HEK293T (cell line): Measurements from ENCODE around the gene CCDC148.

ENCODE experiments used
- CTCF ChIA-PET: fragments of 350-600 bp; formaldehyde crosslinking; extraction: SDS; loops from one replicate; lab custom pipeline; 2021; ENCODE audit warnings: antibody characterized with exemption, inconsistent platforms; lab: Yijun Ruan, JAX
- POLR2A ChIA-PET: fragments of 350-600 bp; formaldehyde crosslinking; extraction: SDS; loops from one replicate; lab custom pipeline; 2020; ENCODE audit warnings: antibody characterized with exemption, inconsistent platforms; lab: Yijun Ruan, JAX
- DNase-seq: peaks from one replicate; pipeline ENCODE4 v3.0.0; 2012; ENCODE audit warnings: mixed read lengths; ENCODE audit errors: extremely low spot score
- ARNT ChIP-seq: fragments of 450-650 bp; IDR thresholded peaks from 2 replicates; pipeline ENCODE4 v1.6.1; 2017; ENCODE audit warnings: mild to moderate bottlenecking
- BHLHE40 ChIP-seq: fragments of 450-650 bp; IDR thresholded peaks from 2 replicates; pipeline ENCODE4 v1.6.1; 2016; ENCODE audit warnings: mild to moderate bottlenecking, moderate library complexity, borderline replicate concordance
- CTBP1 ChIP-seq: fragments of 450-650 bp; IDR thresholded peaks from 2 replicates; pipeline ENCODE4 v1.6.1; 2016; ENCODE audit warnings: borderline replicate concordance
- ELF4 ChIP-seq: fragments of 450-650 bp; IDR thresholded peaks from 2 replicates; pipeline ENCODE4 v1.6.1; 2017; ENCODE audit warnings: antibody characterized with exemption
- FOXA1 ChIP-seq: fragments of 450-650 bp; IDR thresholded peaks from 2 replicates; pipeline ENCODE4 v1.6.1; 2016; ENCODE audit warnings: mild to moderate bottlenecking
- FOXK2 ChIP-seq: fragments of 450-650 bp; IDR thresholded peaks from 2 replicates; pipeline ENCODE4 v1.6.1; 2016; ENCODE audit warnings: mild to moderate bottlenecking
- FOXM1 ChIP-seq: fragments of 450-650 bp; IDR thresholded peaks from 2 replicates; pipeline ENCODE4 v1.6.1; 2017; ENCODE audit warnings: mild to moderate bottlenecking, borderline replicate concordance
- HDGF ChIP-seq: fragments of 450-650 bp; IDR thresholded peaks from 2 replicates; pipeline ENCODE4 v1.6.1; 2017; ENCODE audit warnings: antibody characterized with exemption, borderline replicate concordance
- L3MBTL2 ChIP-seq: fragments of 450-650 bp; conservative IDR thresholded peaks from 2 replicates; pipeline ENCODE4 v1.6.1; 2016; ENCODE audit warnings: mild to moderate bottlenecking
- LEF1 ChIP-seq: fragments of 450-650 bp; IDR thresholded peaks from 2 replicates; pipeline ENCODE4 v1.6.1; 2017; ENCODE audit warnings: mild to moderate bottlenecking, borderline replicate concordance
- NFRKB ChIP-seq: fragments of 450-650 bp; IDR thresholded peaks from 2 replicates; pipeline ENCODE4 v1.6.1; 2016; ENCODE audit warnings: mild to moderate bottlenecking, moderate library complexity
- SP1 ChIP-seq: fragments of 450-650 bp; IDR thresholded peaks from 2 replicates; pipeline ENCODE4 v1.6.1; 2017
- SUZ12 ChIP-seq: fragments of 450-650 bp; IDR thresholded peaks from 2 replicates; pipeline ENCODE4 v1.6.1; 2016; ENCODE audit warnings: mild to moderate bottlenecking
- TARDBP ChIP-seq: fragments of 450-650 bp; IDR thresholded peaks from 2 replicates; pipeline ENCODE4 v1.6.1; 2016
- ZNF384 ChIP-seq: fragments of 450-650 bp; IDR thresholded peaks from 2 replicates; pipeline ENCODE4 v1.6.1; 2016
- TF ChIP-seq, protein P1 (sequence below): fragments of 450-650 bp; IDR thresholded peaks from 2 replicates; pipeline ENCODE4 v1.6.1; 2016

Gene CCDC148

DNA sequence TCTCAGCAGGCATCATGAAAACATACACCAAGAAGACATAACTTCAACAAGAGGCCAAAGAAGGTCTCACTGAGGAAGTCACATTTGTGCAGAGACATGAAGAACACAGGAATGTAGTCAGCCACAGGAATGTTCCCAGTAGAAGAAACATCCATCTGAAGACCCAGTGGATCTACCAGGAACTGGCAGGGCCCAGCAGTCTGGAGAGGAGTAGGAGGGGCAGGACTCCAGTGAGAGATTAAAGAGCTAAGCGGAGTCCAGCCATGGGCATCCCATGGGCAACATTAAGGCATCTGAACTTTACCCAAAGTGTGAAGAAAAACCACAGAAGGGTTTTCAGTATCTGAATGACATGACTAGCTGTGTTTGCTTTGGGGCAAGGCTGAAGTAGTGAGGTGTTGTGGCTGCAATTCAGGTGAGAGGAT, 251.8 kb downstream of the CCDC148 start:
- DNase-seq = no peak
- ChIA-PET CTCF (no interaction called here), POLR2A (no interaction called here)
- no peak for TF ChIP-seq FOXA1
- no peak for TF ChIP-seq BHLHE40
- no peak for TF ChIP-seq CTBP1
- no peak for TF ChIP-seq L3MBTL2
- no peak for TF ChIP-seq TARDBP
- TF ChIP-seq LEF1 = no peak
- TF ChIP-seq, protein P1, sequence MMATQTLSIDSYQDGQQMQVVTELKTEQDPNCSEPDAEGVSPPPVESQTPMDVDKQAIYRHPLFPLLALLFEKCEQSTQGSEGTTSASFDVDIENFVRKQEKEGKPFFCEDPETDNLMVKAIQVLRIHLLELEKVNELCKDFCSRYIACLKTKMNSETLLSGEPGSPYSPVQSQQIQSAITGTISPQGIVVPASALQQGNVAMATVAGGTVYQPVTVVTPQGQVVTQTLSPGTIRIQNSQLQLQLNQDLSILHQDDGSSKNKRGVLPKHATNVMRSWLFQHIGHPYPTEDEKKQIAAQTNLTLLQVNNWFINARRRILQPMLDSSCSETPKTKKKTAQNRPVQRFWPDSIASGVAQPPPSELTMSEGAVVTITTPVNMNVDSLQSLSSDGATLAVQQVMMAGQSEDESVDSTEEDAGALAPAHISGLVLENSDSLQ = no peak
- no peak for TF ChIP-seq SP1
- no peak for TF ChIP-seq SUZ12
- no peak for TF ChIP-seq ZNF384
- no peak for TF ChIP-seq HDGF
- no peak for TF ChIP-seq ARNT
- no peak for TF ChIP-seq ELF4
- TF ChIP-seq NFRKB = no peak
- no peak for TF ChIP-seq FOXM1
- no peak for TF ChIP-seq FOXK2

DNA sequence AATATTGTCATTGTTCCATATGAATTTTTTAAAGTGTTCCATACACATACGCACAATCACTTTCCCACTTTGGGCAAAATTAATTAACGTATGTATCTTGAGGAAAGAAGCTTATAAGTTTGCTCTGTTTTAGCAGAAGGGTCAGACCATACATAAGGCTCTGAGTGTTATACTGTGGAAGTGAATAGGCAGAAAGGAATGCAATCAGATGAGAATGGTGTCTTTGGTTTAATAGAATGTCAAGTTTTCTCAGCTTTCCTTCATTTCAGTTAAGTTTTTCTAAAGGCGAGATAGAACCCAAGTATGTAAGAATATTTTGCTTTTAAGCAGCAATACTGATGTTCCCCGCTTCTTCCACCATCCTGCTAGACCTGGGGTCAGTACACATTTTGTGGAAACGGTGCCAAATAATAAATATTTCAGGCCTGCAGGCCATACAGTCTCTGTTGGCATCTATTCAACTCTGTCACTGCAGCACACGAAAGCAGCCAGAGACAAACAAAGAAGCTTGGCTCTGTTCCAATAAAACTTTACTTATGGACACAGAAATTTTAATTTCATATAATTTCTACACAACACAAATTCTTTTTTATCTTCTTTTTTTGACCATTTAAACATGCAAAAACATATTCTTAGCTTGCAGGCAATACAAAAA, 254.3 kb downstream of the CCDC148 start:
- ChIA-PET CTCF (no interaction called here), POLR2A (no interaction called here)
- DNase-seq = no peak
- TF ChIP-seq HDGF = no peak
- no peak for TF ChIP-seq ZNF384
- TF ChIP-seq FOXK2 = no peak
- TF ChIP-seq ARNT = no peak
- no peak for TF ChIP-seq LEF1
- TF ChIP-seq CTBP1 = no peak
- TF ChIP-seq BHLHE40 = no peak
- TF ChIP-seq SUZ12 = no peak
- TF ChIP-seq TARDBP = no peak
- no peak for TF ChIP-seq FOXA1

DNA sequence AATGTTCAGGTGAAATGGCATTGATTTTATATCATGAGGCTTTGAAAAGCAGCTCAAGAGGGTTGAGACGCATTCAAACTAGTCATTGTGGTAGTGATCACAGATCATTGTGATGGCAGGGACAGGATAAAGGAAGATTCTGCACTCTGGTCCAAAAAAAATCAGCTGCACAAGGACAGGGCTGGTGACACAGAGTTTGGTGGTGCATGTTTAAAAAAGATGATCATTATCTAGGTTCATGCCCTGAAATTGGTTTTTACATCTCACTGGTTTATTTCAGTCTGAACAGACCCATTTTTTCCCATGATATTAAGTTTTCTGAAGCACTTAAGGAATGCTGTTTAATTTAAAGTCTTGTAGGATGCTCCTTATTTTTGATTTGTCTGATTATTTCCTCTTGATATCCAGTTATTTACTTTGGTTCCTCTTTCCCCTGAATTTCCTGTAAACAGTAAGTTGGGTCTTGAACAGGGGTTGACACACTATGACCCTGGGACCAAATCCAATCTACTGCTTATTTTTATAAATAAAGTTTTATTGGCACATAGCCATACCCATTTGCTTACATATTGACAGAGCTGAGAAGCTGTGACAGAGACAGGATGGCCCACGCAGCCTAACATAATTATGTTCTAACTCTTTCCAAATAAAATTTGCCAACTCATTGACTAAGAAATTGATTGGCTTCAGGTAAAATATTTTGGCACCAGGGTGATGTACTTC, 256.5 kb downstream of the CCDC148 start:
- CTCF ChIA-PET = no interaction called here
- POLR2A ChIA-PET = no interaction called here
- no peak for DNase-seq
- TF ChIP-seq FOXK2 = no peak
- TF ChIP-seq NFRKB = no peak
- no peak for TF ChIP-seq SP1
- TF ChIP-seq, protein P1 = no peak
- no peak for TF ChIP-seq FOXA1
- no peak for TF ChIP-seq HDGF
- TF ChIP-seq L3MBTL2 = no peak
- no peak for TF ChIP-seq CTBP1
- no peak for TF ChIP-seq TARDBP
- no peak for TF ChIP-seq ELF4
- no peak for TF ChIP-seq ZNF384
- no peak for TF ChIP-seq ARNT
- TF ChIP-seq FOXM1 = no peak
- no peak for TF ChIP-seq LEF1
- no peak for TF ChIP-seq SUZ12
- TF ChIP-seq BHLHE40 = no peak

DNA sequence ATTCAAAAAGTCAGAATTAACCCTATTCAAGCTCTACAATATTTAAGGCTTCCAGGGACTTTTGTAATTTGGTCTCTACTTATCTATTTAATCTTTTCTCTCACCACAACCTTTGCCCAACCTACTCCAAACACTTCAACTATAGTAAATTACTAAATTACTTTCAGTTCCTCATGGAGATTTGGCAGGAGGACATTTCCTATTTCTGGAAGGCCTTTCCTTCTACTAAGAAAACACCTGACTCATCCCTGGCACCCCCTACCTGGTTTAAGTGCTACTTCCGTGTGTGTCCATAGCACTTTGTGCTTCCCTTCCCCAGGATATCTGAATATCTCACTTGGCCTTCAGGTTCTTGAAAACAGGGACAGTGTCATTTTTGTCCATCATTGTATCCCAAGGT, 258.6 kb downstream of the CCDC148 start:
- POLR2A ChIA-PET = no interaction called here
- no peak for TF ChIP-seq ELF4
- no peak for TF ChIP-seq SUZ12
- TF ChIP-seq FOXM1 = no peak
- no peak for TF ChIP-seq SP1
- TF ChIP-seq CTBP1 = no peak
- TF ChIP-seq BHLHE40 = no peak
- TF ChIP-seq FOXK2 = no peak
- CTCF ChIA-PET = no interaction called here
- DNase-seq = no peak

DNA sequence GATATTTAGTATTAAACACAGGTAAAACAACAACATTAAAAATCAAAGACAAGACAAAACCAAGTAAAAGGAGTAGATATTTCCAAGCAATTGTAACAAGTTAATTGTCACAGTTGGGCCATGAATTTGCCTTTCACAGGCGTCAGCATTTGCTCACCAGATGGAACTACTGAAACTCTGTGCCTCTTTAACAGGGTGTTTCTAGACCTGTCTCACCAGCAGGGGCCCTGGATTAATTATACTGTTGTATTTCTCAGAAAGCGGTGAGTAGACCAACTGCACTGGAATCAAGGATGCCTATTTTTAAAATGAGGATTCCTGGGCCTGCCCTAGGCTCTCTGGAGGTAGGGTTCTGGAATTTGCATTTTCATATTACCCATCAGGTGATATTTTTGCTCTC, 262.3 kb downstream of the CCDC148 start:
- DNase-seq = no peak
- TF ChIP-seq ZNF384 (no peak), SUZ12 (no peak), HDGF (no peak), NFRKB (no peak), FOXM1 (no peak), TARDBP (no peak), ARNT (no peak)
- TF ChIP-seq, protein P1 = no peak
- ChIA-PET POLR2A (no interaction called here), CTCF (no interaction called here)
